B cell (primary cell): ENCODE results near the gene C6orf136.
"Not testable (repeated sequence)": the region's sequence is repeated elsewhere in the genome, so short reads cannot be mapped to it uniquely, and the experiment has no call there.

Experiments used
- EZH2 ChIP-seq: IDR thresholded peaks from 2 replicates; pipeline ENCODE4 v1.6.1; 2012; ENCODE audit warnings: borderline replicate concordance, low read depth, mild to moderate bottlenecking, moderate library complexity, low read length; ENCODE audit not compliant: insufficient read depth, poor library complexity, severe bottlenecking
- TF ChIP-seq, protein P1 (sequence below): fragments of 200-600 bp; IDR thresholded peaks from one replicate; pipeline ENCODE4 v1.8.0; 2022; ENCODE audit warnings: antibody characterized with exemption, mild to moderate bottlenecking

DNA sequence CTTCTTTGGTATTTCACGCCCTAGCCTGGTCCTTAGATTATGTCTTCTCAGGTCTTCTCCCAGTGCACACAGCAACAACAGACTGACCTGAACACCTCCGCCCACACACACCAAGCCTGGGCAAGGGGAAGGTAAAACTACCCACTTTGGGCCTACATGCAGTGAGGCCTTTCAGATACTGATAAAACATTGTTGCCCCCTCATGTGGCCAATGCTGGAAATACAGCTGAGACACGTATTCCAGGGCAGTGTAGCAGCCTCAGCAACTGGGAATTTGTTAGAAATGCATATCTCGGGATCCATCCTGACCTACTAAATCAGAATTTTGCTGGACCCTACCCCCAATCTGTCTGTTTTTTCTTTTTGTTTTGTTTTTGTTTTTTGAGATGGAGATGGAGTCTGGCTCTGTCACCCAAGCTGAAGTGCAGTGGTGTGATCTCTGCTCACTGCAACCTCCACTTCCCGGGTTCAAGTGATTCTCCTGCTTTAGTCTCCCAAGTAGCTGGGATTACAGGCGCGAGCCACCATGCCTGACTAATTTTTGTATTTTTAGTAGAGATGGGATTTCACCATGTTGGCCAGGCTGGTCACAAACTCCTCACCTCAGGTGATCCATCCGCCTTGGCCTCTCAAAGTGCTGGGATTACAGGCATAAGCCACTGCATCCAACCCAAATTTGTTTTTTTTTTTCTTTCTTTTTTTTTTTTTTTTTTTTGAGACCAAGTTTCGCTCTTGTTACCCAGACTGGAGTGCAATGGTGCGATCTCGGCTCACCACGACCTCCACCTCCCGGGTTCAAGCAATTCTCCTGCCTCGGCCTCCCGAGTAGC is 49.4 kb upstream of the C6orf136 start:
- TF ChIP-seq EZH2, result not testable (repeated sequence)
- TF ChIP-seq, protein P1, sequence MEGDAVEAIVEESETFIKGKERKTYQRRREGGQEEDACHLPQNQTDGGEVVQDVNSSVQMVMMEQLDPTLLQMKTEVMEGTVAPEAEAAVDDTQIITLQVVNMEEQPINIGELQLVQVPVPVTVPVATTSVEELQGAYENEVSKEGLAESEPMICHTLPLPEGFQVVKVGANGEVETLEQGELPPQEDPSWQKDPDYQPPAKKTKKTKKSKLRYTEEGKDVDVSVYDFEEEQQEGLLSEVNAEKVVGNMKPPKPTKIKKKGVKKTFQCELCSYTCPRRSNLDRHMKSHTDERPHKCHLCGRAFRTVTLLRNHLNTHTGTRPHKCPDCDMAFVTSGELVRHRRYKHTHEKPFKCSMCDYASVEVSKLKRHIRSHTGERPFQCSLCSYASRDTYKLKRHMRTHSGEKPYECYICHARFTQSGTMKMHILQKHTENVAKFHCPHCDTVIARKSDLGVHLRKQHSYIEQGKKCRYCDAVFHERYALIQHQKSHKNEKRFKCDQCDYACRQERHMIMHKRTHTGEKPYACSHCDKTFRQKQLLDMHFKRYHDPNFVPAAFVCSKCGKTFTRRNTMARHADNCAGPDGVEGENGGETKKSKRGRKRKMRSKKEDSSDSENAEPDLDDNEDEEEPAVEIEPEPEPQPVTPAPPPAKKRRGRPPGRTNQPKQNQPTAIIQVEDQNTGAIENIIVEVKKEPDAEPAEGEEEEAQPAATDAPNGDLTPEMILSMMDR, result peak; percentile 80
